GM18517 (cell line): ENCODE results near the gene PCDHGA4.
A peak's percentile ranks its signal among the peaks of the same experiment; 100 is the strongest.
"Not testable (repeated sequence)": the region's sequence is repeated elsewhere in the genome, so short reads cannot be mapped to it uniquely, and the experiment has no call there.

Experiments used
- ATAC-seq: cut with Tn5 transposase; IDR thresholded peaks from one replicate; pipeline ENCODE4 v1.9.1; 2021; ENCODE audit warnings: mild to moderate bottlenecking, moderate library complexity; ENCODE audit not compliant: unreplicated experiment

Gene PCDHGA4

DNA sequence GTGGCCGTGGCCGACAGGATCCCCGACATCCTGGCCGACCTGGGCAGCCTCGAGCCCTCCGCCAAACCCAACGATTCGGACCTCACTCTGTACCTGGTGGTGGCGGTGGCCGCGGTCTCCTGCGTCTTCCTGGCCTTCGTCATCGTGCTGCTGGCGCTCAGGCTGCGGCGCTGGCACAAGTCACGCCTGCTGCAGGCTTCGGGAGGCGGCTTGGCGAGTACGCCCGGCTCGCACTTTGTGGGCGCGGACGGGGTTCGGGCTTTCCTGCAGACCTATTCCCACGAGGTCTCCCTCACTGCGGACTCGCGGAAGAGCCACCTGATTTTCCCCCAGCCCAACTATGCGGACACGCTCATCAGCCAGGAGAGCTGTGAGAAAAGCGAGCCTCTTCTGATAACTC, 8.8 kb upstream of the PCDHGA4 start:
- ATAC-seq = not testable (repeated sequence)

DNA sequence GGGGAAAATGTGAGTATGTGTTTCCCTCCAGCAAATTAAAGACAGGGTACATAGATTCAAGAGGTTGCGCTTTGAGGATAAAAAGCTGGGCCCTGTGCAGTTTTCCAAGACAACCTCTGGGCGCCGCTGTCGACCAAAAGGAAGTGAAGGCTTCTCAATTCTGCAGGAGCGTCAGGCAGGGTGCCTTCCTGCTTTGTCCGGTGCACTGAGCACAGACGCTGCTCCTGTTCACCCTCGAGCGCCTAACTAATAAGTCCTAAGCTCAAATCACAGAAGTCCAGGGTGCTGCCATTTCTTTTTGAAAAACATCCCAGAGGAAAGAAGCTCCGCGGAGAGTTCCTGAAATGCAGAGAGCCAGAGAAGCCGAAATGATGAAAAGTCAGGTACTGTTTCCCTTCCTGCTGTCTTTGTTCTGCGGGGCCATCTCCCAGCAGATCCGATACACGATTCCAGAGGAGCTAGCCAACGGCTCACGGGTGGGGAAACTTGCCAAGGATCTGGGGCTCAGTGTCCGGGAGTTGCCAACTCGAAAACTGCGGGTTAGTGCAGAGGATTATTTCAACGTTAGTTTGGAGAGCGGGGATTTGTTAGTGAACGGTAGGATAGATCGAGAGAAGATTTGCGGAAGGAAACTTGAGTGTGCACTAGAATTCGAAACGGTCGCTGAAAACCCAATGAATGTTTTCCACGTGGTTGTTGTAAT, 4.8 kb upstream of the PCDHGA4 start, which contains the start of gene PCDHGB1:
Gene PCDHGB1 (plus strand): TSS at position 183 of the 703 bp plus-strand sequence. CDS start 162 bp downstream, at position 345.
- no peak for ATAC-seq

DNA sequence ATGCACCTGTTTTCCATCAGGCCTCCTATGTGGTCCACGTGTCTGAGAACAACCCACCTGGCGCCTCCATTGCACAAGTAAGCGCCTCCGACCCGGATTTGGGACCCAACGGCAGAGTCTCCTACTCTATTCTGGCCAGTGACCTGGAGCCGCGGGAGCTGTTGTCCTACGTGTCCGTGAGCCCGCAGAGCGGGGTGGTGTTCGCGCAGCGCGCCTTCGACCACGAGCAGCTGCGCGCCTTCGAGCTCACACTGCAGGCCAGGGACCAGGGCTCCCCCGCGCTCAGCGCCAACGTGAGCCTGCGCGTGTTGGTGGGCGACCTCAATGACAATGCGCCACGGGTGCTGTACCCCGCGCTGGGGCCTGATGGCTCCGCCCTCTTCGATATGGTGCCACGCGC, 3.2 kb upstream of the PCDHGA4 start:
- no peak for ATAC-seq

DNA sequence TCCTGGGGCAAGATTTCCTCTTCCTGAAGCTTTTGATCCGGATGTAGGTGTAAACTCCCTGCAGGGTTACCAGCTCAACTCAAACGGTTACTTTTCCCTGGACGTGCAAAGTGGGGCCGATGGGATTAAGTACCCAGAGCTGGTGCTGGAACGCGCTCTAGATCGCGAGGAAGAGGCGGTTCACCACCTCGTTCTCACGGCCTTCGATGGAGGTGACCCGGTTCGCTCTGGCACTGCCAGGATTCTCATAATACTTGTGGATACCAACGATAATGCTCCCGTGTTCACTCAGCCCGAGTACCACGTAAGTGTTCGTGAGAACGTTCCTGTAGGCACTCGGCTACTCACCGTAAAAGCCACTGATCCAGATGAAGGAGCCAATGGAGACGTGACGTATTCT, 820 bp downstream of the PCDHGA4 start:
- no peak for ATAC-seq

DNA sequence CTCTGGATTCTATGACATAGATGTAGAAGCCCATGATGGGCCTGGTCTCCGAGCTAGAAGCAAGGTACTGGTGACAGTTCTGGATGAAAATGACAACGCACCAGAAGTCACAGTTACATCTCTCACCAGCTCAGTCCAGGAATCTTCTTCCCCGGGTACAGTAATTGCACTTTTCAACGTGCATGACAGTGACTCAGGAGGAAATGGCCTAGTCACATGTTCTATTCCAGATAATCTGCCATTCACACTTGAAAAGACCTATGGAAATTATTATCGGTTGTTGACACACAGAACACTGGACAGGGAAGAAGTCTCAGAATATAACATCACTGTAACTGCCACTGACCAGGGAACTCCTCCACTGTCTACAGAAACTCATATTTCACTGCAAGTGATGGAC, 1.3 kb downstream of the PCDHGA4 start:
- ATAC-seq = no peak

DNA sequence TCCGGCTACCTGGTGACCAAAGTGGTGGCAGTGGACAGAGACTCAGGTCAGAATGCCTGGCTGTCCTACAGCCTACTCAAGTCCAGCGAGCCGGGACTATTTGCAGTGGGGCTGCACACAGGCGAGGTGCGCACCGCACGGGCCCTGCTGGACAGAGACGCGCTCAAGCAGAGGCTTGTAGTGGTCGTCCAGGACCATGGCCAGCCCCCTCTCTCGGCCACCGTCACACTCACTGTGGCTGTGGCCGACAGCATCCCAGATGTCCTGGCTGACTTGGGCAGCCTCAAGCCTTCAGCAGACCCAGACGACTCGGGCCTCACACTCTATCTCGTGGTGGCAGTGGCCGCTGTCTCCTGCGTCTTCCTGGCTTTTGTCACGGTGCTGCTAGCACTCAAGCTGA, 2.1 kb downstream of the PCDHGA4 start:
- ATAC-seq = no peak

DNA sequence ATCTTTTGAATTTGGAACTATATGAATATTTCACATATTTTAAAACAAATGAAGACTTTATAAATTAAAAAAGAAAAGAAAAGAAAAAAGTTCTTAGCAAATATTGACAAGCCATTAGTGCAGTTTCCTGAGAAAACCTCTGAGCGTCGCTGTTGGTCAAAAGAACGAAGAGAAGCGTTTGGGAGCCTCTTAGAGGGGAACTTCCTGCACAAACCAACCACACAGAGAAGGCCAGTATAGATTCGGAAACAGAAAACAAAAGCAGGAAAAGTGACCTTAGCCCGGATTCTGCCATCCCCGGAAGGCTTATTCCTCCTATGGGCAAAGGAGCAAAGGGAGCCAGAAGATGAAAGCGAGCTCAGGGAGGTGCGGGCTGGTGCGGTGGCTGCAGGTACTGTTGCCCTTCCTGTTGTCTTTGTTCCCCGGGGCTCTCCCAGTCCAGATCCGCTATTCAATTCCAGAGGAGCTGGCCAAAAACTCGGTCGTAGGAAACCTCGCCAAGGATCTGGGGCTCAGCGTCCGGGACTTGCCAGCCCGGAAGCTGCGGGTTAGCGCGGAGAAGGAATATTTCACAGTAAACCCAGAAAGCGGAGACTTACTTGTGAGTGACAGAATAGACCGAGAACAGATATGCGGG, 5.1 kb downstream of the PCDHGA4 start, which contains the start of gene PCDHGB2:
Gene PCDHGB2 (plus strand): TSS at position 205 of the 637 bp plus-strand sequence. CDS start 142 bp downstream, at position 347.
- peak; percentile 56 for ATAC-seq

DNA sequence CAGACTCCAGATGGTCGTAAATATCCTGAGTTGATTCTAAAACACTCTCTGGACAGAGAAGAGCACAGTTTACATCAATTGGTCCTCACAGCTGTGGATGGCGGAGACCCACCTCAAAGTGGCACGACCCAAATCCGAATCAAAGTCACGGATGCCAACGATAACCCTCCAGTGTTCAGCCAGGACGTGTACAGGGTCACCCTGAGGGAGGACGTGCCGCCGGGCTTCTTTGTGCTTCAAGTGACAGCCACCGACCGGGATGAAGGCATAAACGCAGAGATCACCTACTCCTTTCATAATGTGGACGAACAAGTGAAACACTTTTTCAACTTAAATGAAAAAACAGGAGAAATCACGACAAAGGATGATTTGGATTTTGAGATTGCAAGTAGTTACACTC, 5.9 kb downstream of the PCDHGA4 start:
- no peak for ATAC-seq

DNA sequence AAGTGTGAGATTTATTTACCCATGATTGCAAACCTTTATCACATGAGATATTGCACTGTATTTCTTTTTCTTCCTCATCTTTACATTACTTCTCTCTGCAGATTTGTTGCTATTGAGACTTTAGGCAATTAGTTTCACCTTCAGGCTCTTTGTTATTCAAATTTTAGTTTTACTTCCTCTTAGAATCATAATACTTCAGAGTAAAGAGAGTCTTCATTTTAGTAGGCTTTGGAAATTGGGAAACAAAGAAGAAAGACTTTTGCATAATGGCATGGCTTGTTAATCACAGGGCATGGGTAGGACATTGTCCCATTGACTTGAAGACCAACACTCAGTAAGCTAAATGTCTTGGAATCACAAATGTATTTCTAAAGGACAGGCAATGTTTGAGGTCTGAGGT, 7.9 kb downstream of the PCDHGA4 start:
- ATAC-seq = no peak

DNA sequence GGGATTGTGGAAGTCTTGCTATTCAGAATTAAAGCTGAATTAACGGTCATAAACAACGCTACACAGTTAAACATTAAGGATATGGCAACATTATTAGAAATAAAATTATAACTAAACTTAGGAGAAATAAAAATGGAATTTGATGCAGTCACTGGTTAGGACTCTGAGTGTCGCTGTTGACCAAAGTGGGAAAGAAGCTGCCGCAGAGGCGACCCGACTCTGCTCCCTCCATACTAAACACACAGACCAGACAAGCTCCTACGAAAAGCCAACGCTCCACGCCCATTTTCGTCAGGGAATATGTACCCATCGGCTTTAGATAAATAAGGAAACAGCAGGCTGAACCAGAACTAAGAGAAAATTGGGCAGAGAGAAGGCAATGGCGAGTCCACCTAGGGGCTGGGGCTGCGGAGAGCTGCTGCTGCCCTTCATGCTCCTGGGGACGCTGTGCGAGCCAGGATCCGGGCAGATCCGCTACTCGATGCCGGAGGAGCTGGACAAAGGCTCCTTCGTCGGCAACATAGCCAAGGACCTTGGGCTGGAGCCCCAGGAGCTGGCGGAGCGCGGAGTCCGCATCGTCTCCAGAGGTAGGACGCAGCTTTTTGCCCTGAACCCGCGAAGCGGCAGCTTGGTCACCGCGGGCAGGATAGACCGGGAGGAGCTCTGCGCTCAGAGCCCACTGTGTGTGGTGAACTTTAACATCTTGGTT, 9.3 kb downstream of the PCDHGA4 start, which contains the start of gene PCDHGA5:
Gene PCDHGA5 (plus strand): TSS at position 211 of the 709 bp plus-strand sequence. CDS start 169 bp downstream, at position 380.
- ATAC-seq = no peak

DNA sequence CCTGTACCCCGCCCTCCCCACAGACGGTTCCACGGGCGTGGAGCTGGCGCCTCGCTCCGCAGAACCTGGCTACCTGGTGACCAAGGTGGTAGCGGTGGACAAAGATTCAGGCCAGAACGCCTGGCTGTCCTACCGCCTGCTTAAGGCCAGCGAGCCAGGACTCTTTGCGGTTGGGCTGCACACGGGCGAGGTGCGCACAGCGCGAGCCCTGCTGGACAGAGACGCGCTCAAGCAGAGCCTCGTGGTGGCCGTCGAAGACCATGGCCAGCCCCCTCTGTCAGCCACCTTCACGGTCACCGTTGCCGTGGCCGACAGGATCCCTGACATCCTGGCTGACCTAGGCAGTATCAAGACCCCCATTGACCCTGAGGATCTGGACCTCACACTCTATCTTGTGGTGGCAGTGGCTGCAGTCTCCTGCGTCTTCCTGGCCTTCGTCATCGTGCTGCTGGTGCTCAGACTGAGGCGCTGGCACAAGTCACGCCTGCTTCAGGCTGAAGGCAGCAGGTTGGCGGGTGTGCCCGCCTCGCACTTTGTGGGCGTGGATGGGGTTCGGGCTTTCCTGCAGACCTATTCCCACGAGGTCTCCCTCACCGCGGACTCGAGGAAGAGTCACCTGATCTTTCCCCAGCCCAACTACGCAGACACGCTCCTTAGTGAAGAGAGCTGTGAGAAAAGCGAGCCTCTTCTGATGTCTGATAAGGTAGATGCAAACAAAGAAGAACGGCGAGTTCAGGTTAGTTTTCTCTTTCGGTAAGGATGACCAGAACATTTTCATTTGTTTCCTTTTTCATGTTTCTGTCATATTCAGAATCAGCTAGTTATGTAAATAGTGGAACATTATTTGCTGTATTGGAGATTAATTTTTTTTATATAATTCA, 11.4 kb downstream of the PCDHGA4 start:
- ATAC-seq = no peak

DNA sequence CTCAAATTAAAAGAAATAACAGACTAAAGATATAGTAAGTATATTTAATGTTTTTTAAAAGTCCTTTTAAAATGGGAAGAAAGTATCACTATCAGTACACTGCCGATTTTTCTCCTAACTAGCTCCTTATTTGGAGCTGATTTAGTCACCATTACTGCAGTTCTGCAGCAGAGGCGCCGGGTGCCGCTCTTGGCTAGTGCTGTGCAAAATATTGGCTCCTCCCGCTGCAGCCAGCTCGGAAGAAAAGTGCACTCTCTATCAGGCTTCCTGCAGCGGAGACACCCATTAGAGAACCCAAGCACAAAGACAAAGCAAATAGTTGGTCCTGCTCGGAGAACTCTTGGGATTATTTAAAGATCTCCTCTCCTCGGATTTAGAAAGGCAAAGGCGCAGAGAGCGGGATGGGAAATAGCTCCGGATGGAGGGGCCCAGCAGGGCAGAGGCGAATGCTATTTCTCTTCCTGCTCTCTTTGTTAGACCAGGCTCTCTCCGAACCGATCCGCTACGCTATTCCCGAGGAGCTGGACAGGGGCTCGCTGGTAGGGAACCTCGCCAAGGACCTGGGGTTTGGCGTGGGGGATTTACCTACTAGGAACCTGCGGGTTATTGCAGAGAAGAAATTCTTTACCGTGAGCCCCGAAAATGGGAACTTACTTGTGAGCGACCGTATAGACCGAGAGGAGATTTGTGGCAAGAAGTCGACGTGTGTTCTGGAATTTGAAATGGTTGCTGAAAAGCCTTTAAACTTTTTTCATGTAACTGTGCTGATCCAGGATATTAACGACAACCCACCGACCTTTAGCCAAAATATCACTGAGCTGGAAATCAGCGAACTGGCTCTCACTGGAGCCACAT, 15.4 kb downstream of the PCDHGA4 start, which contains the start of gene PCDHGB3:
Gene PCDHGB3 (plus strand): TSS at position 249 of the 855 bp plus-strand sequence. CDS start 153 bp downstream, at position 402.
- ATAC-seq = peak; percentile 90

DNA sequence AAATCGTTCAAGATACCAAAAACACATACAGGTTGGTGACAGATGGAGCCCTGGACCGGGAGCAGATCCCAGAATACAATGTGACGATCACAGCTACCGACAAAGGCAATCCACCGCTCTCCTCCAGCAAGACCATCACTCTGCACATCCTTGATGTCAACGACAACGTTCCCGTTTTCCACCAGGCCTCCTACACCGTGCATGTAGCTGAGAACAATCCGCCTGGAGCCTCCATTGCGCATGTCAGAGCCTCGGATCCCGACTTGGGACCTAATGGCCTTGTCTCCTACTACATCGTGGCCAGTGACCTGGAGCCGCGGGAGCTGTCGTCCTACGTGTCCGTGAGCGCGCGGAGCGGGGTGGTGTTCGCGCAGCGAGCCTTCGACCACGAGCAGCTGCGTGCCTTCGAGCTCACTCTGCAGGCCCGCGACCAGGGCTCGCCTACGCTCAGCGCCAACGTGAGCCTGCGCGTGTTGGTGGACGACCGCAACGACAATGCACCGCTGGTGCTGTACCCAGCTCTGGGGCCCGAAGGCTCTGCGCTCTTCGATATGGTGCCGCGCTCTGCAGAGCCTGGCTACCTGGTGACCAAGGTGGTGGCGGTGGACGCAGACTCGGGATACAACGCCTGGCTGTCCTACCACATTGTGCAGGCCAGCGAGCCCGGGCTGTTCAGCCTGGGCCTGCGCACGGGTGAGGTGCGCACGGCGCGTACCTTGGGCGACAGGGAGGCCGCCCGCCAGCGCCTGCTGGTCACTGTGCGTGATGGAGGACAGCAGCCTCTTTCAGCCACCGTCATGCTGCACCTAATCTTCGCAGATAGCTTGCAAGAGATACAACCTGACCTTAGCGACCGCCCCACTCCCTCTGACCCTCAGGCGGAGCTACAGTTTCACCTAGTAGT, 17.0 kb downstream of the PCDHGA4 start:
- ATAC-seq = no peak

DNA sequence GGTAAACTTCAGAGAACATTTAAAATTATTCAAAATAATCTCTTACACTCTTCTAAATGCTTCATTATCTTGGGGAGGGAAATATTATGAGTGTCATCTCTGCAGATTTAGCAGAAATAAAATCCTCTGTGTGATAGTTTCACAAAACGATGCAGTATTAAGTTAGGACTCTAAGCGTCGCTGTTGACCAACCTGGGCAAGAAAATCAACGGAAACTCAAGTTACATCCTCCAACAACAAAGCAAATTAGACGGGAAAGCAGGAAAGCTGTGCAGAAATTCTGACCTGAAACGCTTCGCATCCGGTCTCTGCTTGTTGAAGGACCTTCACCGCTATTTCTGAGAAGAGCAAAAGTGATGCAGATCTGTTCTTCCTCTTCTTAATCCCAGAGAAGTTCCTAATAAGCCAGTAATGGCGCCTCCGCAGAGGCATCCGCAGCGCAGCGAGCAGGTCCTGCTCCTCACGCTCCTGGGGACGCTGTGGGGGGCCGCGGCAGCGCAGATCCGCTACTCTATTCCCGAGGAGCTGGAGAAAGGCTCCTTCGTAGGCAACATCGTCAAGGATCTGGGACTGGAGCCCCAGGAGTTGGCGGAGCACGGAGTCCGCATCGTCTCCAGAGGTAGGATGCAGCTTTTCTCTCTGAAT, 19.0 kb downstream of the PCDHGA4 start, which contains the start of gene PCDHGA6:
Gene PCDHGA6 (plus strand): TSS at position 219 of the 645 bp plus-strand sequence. CDS start 193 bp downstream, at position 412.
- ATAC-seq = no peak

DNA sequence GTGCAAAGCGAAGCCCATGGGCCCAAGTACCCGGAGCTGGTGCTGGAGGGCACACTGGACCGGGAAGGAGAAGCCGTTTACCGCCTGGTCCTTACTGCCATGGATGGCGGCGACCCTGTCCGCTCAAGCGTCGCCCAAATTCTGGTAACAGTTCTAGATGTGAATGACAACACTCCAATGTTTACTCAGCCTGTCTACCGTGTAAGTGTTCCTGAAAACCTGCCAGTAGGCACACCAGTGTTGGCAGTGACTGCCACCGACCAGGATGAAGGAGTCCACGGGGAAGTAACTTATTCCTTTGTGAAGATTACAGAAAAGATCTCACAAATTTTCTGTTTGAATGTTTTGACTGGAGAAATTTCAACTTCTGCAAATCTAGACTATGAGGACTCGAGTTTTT, 19.8 kb downstream of the PCDHGA4 start:
- no peak for ATAC-seq

DNA sequence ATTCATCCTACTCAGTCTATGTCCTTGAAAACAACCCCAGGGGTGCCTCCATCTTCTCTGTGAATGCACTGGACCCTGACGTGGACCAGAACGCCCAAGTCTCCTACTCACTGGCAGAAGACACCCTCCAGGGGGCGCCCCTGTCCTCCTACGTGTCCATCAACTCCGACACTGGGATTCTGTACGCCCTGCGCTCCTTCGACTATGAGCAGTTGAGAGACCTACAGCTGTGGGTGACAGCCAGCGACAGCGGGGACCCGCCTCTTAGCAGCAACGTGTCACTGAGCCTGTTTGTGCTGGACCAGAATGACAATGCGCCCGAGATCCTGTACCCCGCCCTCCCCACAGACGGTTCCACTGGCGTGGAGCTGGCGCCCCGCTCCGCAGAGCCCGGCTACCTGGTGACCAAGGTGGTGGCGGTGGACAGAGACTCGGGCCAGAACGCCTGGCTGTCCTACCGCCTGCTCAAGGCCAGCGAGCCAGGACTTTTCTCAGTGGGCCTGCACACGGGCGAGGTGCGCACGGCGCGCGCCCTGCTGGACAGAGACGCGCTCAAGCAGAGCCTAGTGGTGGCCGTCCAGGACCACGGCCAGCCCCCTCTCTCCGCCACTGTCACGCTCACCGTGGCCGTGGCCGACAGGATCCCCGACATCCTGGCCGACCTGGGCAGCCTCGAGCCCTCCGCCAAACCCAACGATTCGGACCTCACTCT, 20.8 kb downstream of the PCDHGA4 start:
- ATAC-seq = not testable (repeated sequence)
